Muscle layer of duodenum (tissue), 2 donors: Measurements from ENCODE around the gene PCMT1.
"Not testable (repeated sequence)": the region's sequence is repeated elsewhere in the genome, so short reads cannot be mapped to it uniquely, and the experiment has no call there.

ENCODE experiments used
- H3K27ac ChIP-seq: one replicate; pipeline ENCODE4 v1.7.0; 2013; ENCODE audit warnings: mild to moderate bottlenecking, low read length
- H3K27me3 ChIP-seq: one replicate; pipeline ENCODE4 v1.7.0; 2013; ENCODE audit warnings: low read depth, mild to moderate bottlenecking, control low read depth, low read length
- H3K36me3 ChIP-seq, 2 donors: one replicate each; pipeline ENCODE4 v1.7.0; 2013; ENCODE audit warnings: low read length in 2 of 2, control low read depth in 1 of 2, mild to moderate bottlenecking in 1 of 2; ENCODE audit not compliant: insufficient read depth in 2 of 2, control insufficient read depth in 1 of 2
- H3K4me1 ChIP-seq, 2 donors: one replicate each; pipeline ENCODE4 v1.7.0; 2013; ENCODE audit warnings: low read length in 2 of 2, mild to moderate bottlenecking in 2 of 2, control low read depth in 1 of 2, moderate library complexity in 1 of 2; ENCODE audit not compliant: insufficient read depth in 2 of 2, control insufficient read depth in 1 of 2
- H3K4me3 ChIP-seq, 2 donors: one replicate each; pipeline ENCODE4 v1.7.0; 2013; ENCODE audit warnings: low read length in 2 of 2, low read depth in 1 of 2, mild to moderate bottlenecking in 1 of 2
- H3K9me3 ChIP-seq, 2 donors: one replicate each; pipeline ENCODE4 v1.7.0; 2013; ENCODE audit warnings: low read length in 2 of 2, control low read depth in 1 of 2, mild to moderate bottlenecking in 1 of 2; ENCODE audit not compliant: control insufficient read depth in 1 of 2
- donor health status: healthy.

PCMT1 gene

GRCh38 chr6:149844480-149844879, 94.9 kb downstream of the PCMT1 start:
- Histone ChIP-seq H3K4me1 (peaks cover 19 to 31% of the 10 kb centered on the region in 2 donors), H3K27ac (no peak overlapping the region), H3K36me3 (no peaks in the 10 kb centered on the region), H3K27me3 (no peaks in the 10 kb centered on the region), H3K9me3 (no peaks in the 10 kb centered on the region), H3K4me3 (no peak overlapping the region)

- Histone ChIP-seq H3K4me1 (peaks cover 11 to 25% of the 10 kb centered on the region in 2 donors), H3K27ac (no peak overlapping the region), H3K36me3 (peaks cover 0 to under 1% of the 10 kb centered on the region in 2 donors), H3K4me3 (no peak overlapping the region), H3K9me3 (no peaks in the 10 kb centered on the region), H3K27me3 (no peaks in the 10 kb centered on the region)
Observed at GRCh38 chr6:149845549-149845948, 96.0 kb downstream of the PCMT1 start.

- no peak overlapping the region for H3K27ac ChIP-seq
- H3K4me1 ChIP-seq = peaks cover 11 to 20% of the 10 kb centered on the region in 2 donors
- no peaks in the 10 kb centered on the region for H3K27me3 ChIP-seq
- no peak overlapping the region for H3K4me3 ChIP-seq
- peaks cover 7% of the 10 kb centered on the region in 2 donors for H3K36me3 ChIP-seq
- no peaks in the 10 kb centered on the region for H3K9me3 ChIP-seq
Observed at GRCh38 chr6:149846321-149846720, 96.8 kb downstream of the PCMT1 start.

- H3K4me3 ChIP-seq = no peak overlapping the region
- no peak overlapping the region for H3K27ac ChIP-seq
- peaks cover 8 to 11% of the 10 kb centered on the region in 2 donors for H3K36me3 ChIP-seq
- no peaks in the 10 kb centered on the region for H3K27me3 ChIP-seq
- H3K4me1 ChIP-seq = peaks cover 5 to 20% of the 10 kb centered on the region in 2 donors
- H3K9me3 ChIP-seq = no peaks in the 10 kb centered on the region
Observed at GRCh38 chr6:149847939-149848267, 98.4 kb downstream of the PCMT1 start.

- H3K27me3 ChIP-seq, H3K4me3 ChIP-seq, H3K27ac ChIP-seq, H3K9me3 ChIP-seq: not testable (repeated sequence)
- Histone ChIP-seq H3K36me3 (peaks cover 8 to 11% of the 10 kb centered on the region in 2 donors), H3K4me1 (peaks cover 5 to 20% of the 10 kb centered on the region in 2 donors)
Observed at GRCh38 chr6:149848343-149848742, 98.8 kb downstream of the PCMT1 start.

- H3K36me3 ChIP-seq = peaks cover 8 to 11% of the 10 kb centered on the region in 2 donors
- H3K27ac ChIP-seq = no peak overlapping the region
- no peaks in the 10 kb centered on the region for H3K9me3 ChIP-seq
- no peaks in the 10 kb centered on the region for H3K27me3 ChIP-seq
- H3K4me1 ChIP-seq = peaks cover 5 to 16% of the 10 kb centered on the region in 2 donors
- H3K4me3 ChIP-seq = no peak overlapping the region
Observed at GRCh38 chr6:149851461-149852110, 102.0 kb downstream of the PCMT1 start.

GRCh38 chr6:149852180-149852579, 102.6 kb downstream of the PCMT1 start:
- Histone ChIP-seq H3K27me3 (no peaks in the 10 kb centered on the region), H3K9me3 (no peaks in the 10 kb centered on the region), H3K27ac (no peak overlapping the region), H3K4me1 (peaks cover 3 to 12% of the 10 kb centered on the region in 2 donors), H3K4me3 (no peak overlapping the region), H3K36me3 (peaks cover 8 to 11% of the 10 kb centered on the region in 2 donors)

GRCh38 chr6:149852881-149853280, 103.3 kb downstream of the PCMT1 start:
- H3K27ac ChIP-seq = no peak overlapping the region
- no peak overlapping the region for H3K4me3 ChIP-seq
- no peaks in the 10 kb centered on the region for H3K9me3 ChIP-seq
- no peaks in the 10 kb centered on the region for H3K27me3 ChIP-seq
- peaks cover 8 to 11% of the 10 kb centered on the region in 2 donors for H3K36me3 ChIP-seq
- H3K4me1 ChIP-seq = peaks cover 0 to 5% of the 10 kb centered on the region in 2 donors

- H3K36me3 ChIP-seq = peaks cover 8 to 11% of the 10 kb centered on the region in 2 donors
- not testable (repeated sequence) for H3K4me1 ChIP-seq, H3K27me3 ChIP-seq, H3K27ac ChIP-seq, H3K9me3 ChIP-seq, H3K4me3 ChIP-seq
Observed at GRCh38 chr6:149854017-149854416, 104.5 kb downstream of the PCMT1 start.

GRCh38 chr6:149854532-149854931, 105.0 kb downstream of the PCMT1 start:
- H3K4me3 ChIP-seq = no peak overlapping the region
- no peak overlapping the region for H3K27ac ChIP-seq
- H3K27me3 ChIP-seq = no peaks in the 10 kb centered on the region
- H3K4me1 ChIP-seq = peaks cover 0 to 4% of the 10 kb centered on the region in 2 donors
- H3K9me3 ChIP-seq = no peaks in the 10 kb centered on the region
- H3K36me3 ChIP-seq = peaks cover 8 to 11% of the 10 kb centered on the region in 2 donors

- peaks cover 0 to 4% of the 10 kb centered on the region in 2 donors for H3K4me1 ChIP-seq
- no peak overlapping the region for H3K4me3 ChIP-seq
- peaks cover 8 to 11% of the 10 kb centered on the region in 2 donors for H3K36me3 ChIP-seq
- no peaks in the 10 kb centered on the region for H3K9me3 ChIP-seq
- H3K27me3 ChIP-seq = no peaks in the 10 kb centered on the region
- peak overlapping the region; percentile 1 for H3K27ac ChIP-seq
Observed at GRCh38 chr6:149855040-149855654, 105.6 kb downstream of the PCMT1 start.

GRCh38 chr6:149855741-149856140, 106.2 kb downstream of the PCMT1 start:
- Histone ChIP-seq H3K9me3 (no peaks in the 10 kb centered on the region), H3K27ac (no peak overlapping the region), H3K36me3 (peaks cover 7 to 8% of the 10 kb centered on the region in 2 donors), H3K4me1 (peaks cover 0 to 4% of the 10 kb centered on the region in 2 donors), H3K4me3 (no peak overlapping the region), H3K27me3 (no peaks in the 10 kb centered on the region)
